ENCODE measurements around the gene EXOG. TPM values are rescaled to one million over a fixed set of nuclear protein-coding genes. Genes with fewer than 3 reads are reported as not detected.

Gene EXOG
- total RNA-seq, 6 experiments from 2014 or later = 2.7 to 5.3 (median 3.9) TPM

DNA sequence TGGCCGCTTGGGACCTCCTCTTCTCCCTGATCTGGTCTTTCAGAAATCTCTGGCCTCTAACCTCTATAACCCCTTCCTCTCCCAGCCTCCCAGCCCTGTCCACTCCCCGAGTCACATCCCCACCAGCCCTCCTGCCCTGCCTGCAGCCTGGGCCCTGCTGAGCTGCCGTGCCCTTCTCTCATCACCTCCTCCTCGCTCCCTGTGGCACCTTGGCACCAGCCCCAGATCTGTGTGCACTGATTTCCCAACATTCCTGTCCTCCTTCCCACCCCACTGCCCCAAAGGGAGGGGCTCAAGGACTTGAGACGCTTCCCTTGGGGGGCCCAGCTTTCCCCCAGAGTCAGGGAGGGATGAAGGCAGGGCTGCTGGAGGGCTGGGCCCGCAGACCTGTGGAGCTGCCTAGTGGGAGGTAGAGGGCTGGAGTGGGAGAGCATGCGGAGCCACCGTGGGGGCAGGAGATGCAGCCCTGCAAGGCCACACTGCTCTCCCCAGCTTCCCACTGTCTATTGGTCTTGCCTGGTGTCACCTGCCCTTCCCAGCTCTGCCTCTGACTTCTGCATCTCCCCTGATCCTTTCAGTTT is 42.7 kb downstream of the EXOG start:
- whole genome bisulfite sequencing (ENCODE audit: insufficient coverage, low coverage, low lambda C conversion rate, missing lambda C conversion rate) = 78% methylated on average over 3 of the region's 8 CpGs
- H3K27ac ChIP-seq = no peak overlapping the region

DNA sequence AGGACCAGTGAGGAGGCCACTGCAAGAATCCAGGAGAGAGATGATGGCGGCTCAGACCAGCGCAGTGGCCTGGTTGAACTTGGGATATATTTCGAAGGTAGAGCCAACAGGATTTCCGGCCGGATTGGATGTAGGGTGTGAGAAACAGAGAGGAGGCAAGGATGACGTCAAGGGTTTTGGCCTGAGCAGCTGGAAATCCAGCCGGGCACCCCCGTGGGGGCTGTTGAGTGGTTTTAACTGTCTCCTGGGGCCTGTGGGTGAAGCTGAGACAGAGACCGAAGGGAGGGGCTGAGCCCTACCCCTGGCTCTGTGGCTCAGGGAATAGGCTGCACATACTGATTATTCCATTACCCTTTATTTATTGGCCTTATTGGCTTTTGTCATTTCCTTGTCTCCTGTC is 45.7 kb downstream of the EXOG start:
- DNase-seq = no peak
- no peak for ATAC-seq
- no peak overlapping the region for H3K27ac ChIP-seq
- TF ChIP-seq, protein P1, sequence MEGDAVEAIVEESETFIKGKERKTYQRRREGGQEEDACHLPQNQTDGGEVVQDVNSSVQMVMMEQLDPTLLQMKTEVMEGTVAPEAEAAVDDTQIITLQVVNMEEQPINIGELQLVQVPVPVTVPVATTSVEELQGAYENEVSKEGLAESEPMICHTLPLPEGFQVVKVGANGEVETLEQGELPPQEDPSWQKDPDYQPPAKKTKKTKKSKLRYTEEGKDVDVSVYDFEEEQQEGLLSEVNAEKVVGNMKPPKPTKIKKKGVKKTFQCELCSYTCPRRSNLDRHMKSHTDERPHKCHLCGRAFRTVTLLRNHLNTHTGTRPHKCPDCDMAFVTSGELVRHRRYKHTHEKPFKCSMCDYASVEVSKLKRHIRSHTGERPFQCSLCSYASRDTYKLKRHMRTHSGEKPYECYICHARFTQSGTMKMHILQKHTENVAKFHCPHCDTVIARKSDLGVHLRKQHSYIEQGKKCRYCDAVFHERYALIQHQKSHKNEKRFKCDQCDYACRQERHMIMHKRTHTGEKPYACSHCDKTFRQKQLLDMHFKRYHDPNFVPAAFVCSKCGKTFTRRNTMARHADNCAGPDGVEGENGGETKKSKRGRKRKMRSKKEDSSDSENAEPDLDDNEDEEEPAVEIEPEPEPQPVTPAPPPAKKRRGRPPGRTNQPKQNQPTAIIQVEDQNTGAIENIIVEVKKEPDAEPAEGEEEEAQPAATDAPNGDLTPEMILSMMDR (IDR thresholded peaks at IDR 0.05) = no peak
- no peak for TF ChIP-seq POLR2A (IDR thresholded peaks at IDR 0.05)
- no peaks in the 10 kb centered on the region for H3K36me3 ChIP-seq
- H3K4me1 ChIP-seq = no peaks in the 10 kb centered on the region
- no peaks in the 10 kb centered on the region for H3K9me3 ChIP-seq
- H3K27me3 ChIP-seq = no peaks in the 10 kb centered on the region
- intact Hi-C loops (cut with DNase I) = no loop called here
- WGBS (ENCODE audit: insufficient coverage, low coverage, low lambda C conversion rate, missing lambda C conversion rate) = 83% methylated on average over 2 of the region's 9 CpGs
- no peak overlapping the region for H3K4me3 ChIP-seq

More for the DNA sequence above, 42.7 kb downstream of the EXOG start:
- Histone ChIP-seq H3K4me1 (no peaks in the 10 kb centered on the region), H3K9me3 (no peaks in the 10 kb centered on the region), H3K27me3 (no peaks in the 10 kb centered on the region), H3K36me3 (no peaks in the 10 kb centered on the region), H3K4me3 (no peak overlapping the region)
- no peak for TF ChIP-seq POLR2A (IDR thresholded peaks at IDR 0.05)
- TF ChIP-seq, protein P1 (IDR thresholded peaks at IDR 0.05) = no peak
- intact Hi-C loops (cut with DNase I) = no loop called here
- DNase-seq = no peak
- ATAC-seq = peak in 1 of 4 donors; percentile 10

DNA sequence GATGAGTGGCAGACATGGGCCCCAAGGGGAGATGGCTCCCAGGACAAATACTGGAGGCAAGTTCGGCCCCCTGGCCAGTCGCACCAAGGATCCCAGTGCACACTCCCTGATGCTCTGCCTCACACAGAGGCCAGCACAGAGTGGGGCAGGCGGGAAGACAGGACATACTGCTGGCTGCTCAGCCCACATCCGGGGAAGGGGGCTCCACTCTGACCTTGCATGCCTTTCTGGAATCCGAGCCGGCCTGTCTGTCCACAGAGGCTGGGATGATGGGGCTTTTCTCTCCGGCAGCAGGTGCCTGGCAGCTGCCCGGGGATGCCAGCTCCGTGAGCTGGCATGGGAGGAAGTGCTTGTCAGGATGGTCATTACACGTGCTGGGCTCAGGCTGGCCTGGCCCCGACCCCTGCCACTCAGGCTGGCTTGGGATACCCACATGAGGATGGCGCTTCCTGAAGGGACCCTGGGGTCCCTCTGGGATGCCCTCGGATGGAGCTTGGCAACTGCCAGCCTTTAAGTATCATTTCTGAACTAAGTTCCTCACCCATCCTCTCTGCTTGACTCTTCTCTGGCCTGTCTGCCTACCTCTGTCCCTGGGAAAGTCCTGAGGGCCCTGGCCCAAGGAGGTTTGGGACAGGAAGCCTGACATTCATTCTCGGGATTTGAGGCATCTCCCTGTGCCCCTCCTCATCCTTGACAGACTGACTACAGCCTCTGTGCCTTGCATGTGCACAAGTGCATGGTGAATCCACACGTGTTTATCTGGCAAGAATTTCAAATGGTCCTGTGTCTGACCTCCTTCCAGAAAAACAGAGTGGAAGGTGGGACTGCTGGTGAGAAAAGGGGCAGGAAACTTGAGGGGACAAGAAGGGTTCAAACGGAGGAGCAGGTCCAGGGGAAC is 46.5 kb downstream of the EXOG start:
- H3K4me3 ChIP-seq = no peak overlapping the region
- WGBS (ENCODE audit: insufficient coverage, low coverage, low lambda C conversion rate, missing lambda C conversion rate) = 26% methylated on average over 3 of the region's 16 CpGs
- no peaks in the 10 kb centered on the region for H3K9me3 ChIP-seq
- DNase-seq (no peak), ATAC-seq (no peak)
- H3K27me3 ChIP-seq = no peaks in the 10 kb centered on the region
- H3K27ac ChIP-seq = no peak overlapping the region
- no peaks in the 10 kb centered on the region for H3K36me3 ChIP-seq
- no peaks in the 10 kb centered on the region for H3K4me1 ChIP-seq
- intact Hi-C loops (cut with DNase I) = no loop called here
- no peak for TF ChIP-seq POLR2A (IDR thresholded peaks at IDR 0.05)
- TF ChIP-seq, protein P1 (IDR thresholded peaks at IDR 0.05) = no peak

DNA sequence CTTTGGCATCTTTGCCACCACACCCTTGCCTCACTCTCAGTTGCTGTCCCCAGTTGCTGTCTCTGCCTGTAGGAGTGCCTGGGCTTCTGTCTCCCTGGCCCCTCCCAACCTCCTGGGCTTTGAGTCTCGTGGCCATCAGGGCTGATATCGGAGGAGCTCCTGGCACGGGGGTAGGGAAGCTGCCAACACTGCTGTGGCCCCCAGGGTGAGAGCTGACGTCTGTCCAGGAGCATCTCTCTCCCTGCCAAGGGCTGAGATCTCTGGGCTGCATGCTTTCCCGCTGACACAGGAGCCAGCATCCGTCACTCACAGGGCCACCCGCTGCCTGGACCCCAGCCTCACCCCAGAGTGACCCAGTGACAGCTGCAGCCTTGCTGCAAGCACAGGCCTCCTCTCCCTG is 47.4 kb downstream of the EXOG start:
- no peak overlapping the region for H3K27ac ChIP-seq
- no peaks in the 10 kb centered on the region for H3K36me3 ChIP-seq
- no peaks in the 10 kb centered on the region for H3K4me1 ChIP-seq
- DNase-seq (no peak), ATAC-seq (no peak)
- no peaks in the 10 kb centered on the region for H3K9me3 ChIP-seq
- no peaks in the 10 kb centered on the region for H3K27me3 ChIP-seq
- TF ChIP-seq POLR2A (IDR thresholded peaks at IDR 0.05) = no peak
- TF ChIP-seq, protein P1 (IDR thresholded peaks at IDR 0.05) = no peak
- no CpG with 5 or more reads among the region's 7 CpGs for WGBS (ENCODE audit: insufficient coverage, low coverage, low lambda C conversion rate, missing lambda C conversion rate)
- no peak overlapping the region for H3K4me3 ChIP-seq
- intact Hi-C loops (cut with DNase I) = no loop called here
